NCI-H524 treated with DMSO at 0.1 percent for 48 hours (cell line): Measurements from ENCODE around the gene TRAPPC2L.

ENCODE experiments used
- DNase-seq: peaks from one replicate; lab custom pipeline; 2025; lab: John Stamatoyannopoulos, UW

The TRAPPC2L gene

DNA sequence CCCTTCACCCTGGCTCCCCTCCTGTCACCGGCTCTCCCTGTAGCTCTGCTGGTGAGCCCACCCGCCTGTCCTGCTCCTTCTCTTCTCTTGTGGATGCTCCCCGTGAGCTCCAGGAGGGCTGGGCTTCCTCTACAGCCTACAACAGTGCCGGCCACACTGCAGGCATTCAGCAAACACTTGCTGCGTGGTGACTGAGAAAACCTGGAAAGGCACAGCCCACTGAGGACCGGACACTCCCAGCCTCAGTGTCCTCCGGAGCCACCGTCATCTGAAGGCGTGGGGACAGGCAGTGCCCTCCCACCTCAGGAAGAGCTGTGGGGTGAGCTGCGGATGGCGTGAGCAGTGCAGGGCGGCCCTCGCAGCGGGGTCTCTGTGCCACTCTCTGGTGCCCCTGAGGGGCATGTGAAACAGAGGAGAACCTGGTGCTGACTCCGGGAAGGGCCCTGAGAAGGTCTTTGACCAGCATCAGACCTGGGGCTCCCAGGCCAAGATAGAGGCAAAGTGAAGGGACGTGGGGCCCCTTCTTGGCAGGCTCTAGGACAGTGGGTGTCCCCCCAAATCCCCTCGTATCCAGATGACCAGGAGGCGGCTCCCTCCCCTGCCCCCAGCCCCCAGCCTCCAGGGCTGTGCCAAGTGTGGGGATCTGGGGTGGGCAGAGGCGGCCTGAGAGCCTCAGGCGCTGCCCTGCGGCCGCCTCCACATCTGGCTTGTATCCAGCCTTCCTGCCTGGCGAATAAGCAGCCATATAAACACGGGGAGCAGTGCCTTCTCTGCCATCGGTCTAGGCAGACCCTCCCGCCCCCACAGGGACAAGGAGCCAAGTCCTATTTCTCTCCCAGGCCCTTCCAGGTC, 53.6 kb downstream of the TRAPPC2L start:
- DNase-seq = no peak

GRCh38 chr16:88911136-88911945, 54.4 kb downstream of the TRAPPC2L start:
- no peak for DNase-seq

DNA sequence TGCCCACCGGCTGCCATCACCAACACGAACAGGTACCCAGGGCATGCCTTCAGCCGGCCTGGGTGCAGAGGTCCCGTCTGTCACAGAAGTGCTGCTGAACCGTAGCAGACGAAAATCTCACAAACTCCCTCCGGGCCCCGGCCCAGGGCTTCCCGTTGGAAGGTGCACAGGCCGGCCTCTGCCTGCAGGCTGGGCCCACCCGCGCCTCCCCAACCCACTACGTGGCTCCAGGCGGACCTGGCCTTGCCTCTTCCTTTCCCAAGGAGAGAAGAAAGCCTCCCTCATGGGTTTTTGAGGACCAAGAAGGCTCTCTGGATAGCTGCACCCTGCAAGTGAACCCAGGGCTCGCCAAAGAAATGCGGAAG, 55.0 kb downstream of the TRAPPC2L start:
- no peak for DNase-seq
